HG02588 (cell line): ENCODE results near the gene CDC42SE2.

Experiments
- ATAC-seq: cut with Tn5 transposase; IDR thresholded peaks from one replicate; pipeline ENCODE4 v1.9.1; 2021; ENCODE audit warnings: mild to moderate bottlenecking, moderate library complexity; ENCODE audit not compliant: unreplicated experiment

Gene CDC42SE2

GRCh38 chr5:131263648-131264450, at the start of gene CDC42SE2:
TSS of gene CDC42SE2 (plus strand) at chr5:131264053. CDS start at chr5:131359494, 95,441 bp downstream.
- ATAC-seq = peak; percentile 84

DNA sequence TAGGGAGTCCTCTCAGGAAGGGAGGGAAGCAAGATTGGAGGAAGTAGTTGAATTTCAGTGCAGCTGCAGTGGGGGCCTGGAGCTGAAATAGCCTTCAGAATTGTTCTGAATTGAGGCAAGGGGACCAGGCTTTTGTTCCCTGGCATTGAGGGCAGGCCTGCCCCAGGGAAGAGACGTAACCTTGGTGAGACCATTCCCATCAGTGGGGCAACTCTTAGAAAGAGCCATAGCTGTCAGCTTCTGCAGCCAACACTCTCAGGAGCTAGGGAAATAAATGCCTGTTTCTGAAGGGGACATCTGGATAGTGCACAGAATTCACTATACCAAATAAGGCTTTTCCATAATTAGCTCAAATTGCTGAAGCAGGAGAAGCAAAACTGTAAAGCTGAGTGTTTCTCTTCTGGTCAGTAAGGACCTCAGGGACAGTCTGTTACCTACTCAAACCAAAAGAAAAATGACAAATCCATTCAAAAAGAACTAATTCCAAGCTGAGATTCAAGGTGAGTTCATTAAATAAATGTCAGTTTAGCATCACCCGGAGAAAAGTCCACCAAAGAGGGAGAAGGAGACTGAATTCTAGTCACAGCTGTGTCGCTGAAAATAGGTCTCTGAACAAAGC, 49.1 kb upstream of the CDC42SE2 start:
- no peak for ATAC-seq

DNA sequence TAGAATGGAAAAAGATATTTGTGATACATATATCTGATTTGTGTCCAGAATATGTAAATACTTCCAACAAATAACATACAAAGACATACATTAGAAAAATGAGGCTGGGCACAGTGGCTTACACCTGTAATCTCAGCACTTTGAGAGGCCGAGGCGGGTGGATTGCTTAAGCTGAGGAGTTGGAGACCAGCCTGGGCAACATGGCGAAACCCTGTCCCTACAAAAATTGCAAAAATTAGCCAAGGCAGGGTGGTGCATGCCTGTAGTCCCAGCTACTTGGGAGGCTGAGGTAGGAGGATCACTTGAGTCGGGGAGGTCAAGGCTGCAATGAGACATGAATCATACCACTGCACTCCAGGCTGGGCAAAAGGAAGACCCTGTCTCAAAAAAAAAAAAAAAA, 46.1 kb upstream of the CDC42SE2 start:
- ATAC-seq = no peak

- no peak for ATAC-seq
Measured at GRCh38 chr5:131218392-131218791, 45.5 kb upstream of the CDC42SE2 start.

- ATAC-seq = no peak
Measured at GRCh38 chr5:131220566-131220965, 43.3 kb upstream of the CDC42SE2 start.

DNA sequence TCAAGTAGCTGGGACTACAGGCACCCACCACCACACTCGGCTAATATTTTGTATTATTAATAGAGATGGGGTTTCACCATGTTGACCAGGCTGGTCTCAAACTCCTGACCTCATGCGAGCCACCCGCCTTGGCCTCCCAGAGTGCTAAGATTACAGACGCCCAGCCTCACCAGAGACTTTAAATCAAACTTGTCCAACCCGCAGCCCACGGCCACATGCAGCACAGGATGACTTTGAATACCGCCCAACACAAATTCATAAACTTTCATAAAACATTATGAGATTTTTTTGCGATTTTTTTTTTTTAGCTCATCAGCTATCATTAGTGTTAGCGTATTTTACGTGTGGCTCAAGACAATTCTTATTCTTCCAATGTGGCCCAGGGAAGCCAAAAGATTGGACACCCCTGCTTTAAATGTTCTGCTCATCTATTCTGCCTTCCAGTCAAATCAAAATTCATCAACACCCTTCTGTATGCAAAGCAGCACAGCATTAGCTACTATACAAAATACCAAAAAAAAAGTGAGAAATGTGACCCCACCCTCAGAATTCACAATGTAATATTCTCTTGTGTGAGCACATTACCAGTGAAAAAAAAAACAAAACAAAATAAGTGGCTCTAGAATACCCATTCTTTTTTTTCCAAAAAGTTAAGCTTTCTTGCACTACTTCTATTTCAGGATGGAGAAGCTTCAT, 42.7 kb upstream of the CDC42SE2 start:
- no peak for ATAC-seq

DNA sequence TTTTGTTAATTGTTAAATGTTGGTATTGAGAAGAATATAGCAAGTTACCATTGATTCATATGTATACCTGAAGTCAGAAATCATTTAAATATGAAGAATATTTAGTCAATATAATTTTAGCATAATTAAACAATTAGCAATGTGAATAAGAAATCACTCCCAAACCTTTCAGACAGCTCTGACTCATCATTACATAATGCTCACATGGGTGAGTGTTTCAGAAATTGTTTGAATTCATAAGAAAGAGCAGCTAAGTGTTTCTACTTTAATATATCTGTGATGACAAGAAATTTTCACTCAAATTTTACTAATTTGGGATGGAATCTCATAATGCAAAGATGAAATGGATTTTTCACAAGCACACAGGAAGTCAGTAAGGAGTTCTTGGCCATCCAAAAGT, 42.0 kb upstream of the CDC42SE2 start:
- ATAC-seq = no peak

GRCh38 chr5:131222731-131223130, 41.1 kb upstream of the CDC42SE2 start:
- no peak for ATAC-seq

- no peak for ATAC-seq
Measured at GRCh38 chr5:131223751-131224386, 40.0 kb upstream of the CDC42SE2 start.

GRCh38 chr5:131224387-131225201, 39.3 kb upstream of the CDC42SE2 start:
- ATAC-seq = peak; percentile 82

GRCh38 chr5:131225282-131225974, 38.4 kb upstream of the CDC42SE2 start:
- no peak for ATAC-seq

- ATAC-seq = no peak
Measured at GRCh38 chr5:131226899-131227298, 37.0 kb upstream of the CDC42SE2 start.

DNA sequence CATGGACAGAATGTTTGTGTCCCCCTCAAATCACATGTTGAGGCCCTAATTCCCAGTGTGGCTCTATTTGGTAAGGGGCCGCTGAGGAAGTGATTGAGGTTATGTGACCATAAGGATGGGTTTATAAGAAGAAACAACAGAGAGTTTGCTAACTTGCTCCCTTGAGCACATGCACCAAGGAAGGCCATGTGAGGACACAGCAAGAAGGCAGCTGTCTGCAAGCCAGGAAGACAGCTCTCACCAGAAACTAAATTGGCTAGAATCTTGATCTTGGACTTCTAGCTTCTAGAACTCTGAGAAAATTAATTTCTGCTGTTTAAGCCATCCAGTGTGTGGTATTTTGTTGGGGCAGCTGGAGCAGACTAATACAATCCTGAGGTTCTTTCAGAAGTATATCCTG, 35.2 kb upstream of the CDC42SE2 start:
- ATAC-seq = no peak

- no peak for ATAC-seq
Measured at GRCh38 chr5:131229623-131230022, 34.2 kb upstream of the CDC42SE2 start.

DNA sequence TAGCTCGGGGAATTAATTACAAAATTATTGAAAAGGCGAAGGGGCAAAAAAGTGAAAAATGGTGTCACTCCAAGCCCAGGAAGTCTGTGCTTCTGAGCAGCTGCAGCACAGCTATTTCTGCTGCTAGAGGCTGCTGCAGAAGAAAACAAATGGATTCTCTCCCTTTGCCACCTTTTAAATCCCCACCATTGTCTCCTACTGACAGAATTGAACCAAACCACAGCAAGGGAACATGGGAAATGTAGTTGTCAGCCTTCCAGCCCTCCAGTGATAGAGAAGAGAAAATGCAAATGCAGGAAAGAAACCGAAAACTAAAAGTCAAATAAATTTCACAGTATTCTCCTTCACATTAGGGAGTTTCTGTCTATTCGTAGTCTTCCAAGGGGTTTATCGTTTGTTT, 33.4 kb upstream of the CDC42SE2 start:
- ATAC-seq = peak; percentile 80

DNA sequence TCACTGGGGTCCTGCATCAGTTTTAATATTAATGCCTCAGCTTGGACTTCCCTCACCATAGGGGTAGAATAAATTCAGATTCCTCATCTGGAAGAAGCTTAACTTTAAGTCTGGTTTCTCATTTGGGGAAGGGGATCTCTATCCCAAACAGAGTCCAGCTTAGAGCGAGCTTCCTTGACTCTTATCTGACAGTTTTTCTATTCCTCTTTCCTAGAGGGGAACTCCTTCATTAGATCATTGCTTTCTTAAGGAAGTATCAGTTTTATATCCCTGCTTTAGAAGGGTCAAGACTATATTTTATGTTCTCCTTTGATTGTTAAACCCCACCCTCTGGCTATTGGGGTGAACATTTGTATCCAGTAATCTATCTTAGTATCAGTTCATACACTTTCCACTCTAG, 24.2 kb upstream of the CDC42SE2 start:
- ATAC-seq = no peak

DNA sequence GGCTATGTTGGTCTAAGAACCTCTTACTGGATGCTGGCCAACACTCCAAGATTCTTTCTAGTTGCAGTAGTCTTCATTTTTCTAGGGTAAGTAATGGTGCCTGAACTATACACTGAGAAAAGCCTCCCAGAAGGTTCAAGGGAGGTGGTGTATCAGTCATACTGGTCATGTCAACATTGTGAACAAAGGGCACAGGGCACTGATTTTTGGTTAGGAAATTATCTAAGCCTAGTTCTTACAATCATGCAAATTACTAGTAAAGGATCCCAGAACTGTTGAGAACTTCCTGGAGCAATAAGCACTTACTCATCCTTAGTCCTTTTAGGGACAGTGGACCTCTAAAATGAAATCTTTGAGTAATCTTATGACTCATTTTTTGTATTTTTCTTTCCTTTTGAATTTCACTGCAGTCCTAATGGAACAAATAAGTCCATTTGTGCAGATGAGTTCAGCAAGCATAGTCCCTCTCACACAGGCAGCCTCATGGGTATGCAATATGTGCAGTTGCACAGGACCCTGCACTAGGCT, 21.1 kb upstream of the CDC42SE2 start:
- no peak for ATAC-seq

DNA sequence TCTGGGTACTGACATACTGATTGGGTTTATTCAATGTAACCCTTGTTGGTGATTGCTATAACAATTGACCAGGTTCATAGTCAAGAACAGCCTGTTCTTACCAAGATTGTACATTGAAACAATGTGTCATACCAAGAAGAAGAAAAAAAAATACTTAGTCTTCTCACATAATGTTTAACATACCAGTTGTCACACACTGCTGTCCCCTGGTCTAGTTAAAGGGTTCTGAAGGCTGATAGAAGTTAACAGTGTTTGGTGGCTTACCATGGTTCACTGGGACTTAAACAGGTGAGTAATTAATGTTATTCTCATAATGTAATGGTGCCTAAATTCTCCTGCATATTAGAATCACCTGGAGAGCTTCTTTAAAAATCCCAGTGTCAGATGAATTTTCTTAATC, 18.5 kb upstream of the CDC42SE2 start:
- ATAC-seq = peak; percentile 53

DNA sequence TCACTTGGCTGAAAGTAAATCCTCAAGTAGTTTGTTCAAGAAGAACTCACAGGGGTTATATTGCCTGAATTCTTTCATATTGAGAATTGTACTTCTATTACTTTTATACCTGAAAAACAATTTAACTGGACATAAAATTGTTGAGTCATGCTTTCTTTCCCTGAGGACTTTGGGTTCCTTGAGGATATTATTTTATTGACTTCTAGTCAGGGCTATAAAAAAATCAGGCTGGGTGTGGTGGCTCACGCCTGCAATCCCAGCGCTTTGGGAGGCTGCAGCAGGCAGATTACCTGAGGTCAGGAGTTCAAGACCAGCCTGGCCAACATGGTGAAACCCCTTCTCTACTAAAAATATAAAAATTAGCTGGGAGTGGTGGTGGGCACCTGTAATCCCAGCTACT, 17.9 kb upstream of the CDC42SE2 start:
- ATAC-seq = no peak

DNA sequence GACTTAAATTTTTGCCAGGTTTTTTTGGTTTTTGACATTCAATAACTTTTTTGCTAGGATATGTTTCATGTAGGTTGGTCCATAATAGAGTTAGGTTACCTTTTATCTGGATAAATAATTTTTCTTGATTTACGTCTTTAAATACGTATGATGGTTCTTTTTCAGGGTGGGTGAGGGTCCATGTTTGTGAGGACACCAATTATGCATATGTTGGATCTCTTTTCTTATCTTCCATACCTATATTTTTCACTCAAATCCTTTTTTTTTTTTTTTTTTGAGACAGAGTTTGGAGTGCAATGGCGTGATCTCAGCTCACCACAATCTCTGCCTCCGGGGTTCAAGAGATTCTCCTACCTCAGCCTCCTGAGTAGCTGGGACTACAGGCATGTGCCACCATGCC, 17.3 kb upstream of the CDC42SE2 start:
- no peak for ATAC-seq
